ENCODE results near the gene QKI. TPM values are rescaled to one million over a fixed set of nuclear protein-coding genes. Genes with fewer than 3 reads are reported as not detected.

QKI gene
- total RNA-seq, 1 experiment from 2014 or later = 64.3 TPM

DNA sequence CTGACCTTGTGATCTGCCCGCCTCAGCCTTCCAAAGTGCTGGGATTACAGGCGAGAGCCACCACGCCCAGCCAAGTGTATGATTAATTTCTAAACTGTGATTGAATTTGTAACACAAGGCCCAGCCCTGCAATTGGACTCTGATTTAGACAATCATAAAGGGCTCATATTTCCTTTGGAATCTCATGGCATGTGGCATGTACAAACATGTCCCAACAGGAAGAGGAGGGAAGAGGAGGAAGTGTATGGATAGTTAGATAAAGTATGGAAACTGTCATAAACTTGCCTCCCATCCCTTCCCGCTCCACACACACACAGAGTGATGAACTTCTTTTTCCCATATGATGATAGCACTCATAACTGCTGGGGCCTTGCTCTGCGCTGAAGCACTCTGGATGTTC, 27.2 kb upstream of the QKI start:
- Histone ChIP-seq H3K9me3 (ENCODE audit: low read length) (no peaks in the 10 kb centered on the region), H3K27ac (ENCODE audit: low read length) (no peak overlapping the region)
- intact Hi-C loops (cut with micrococcal nuclease) = no loop called here

DNA sequence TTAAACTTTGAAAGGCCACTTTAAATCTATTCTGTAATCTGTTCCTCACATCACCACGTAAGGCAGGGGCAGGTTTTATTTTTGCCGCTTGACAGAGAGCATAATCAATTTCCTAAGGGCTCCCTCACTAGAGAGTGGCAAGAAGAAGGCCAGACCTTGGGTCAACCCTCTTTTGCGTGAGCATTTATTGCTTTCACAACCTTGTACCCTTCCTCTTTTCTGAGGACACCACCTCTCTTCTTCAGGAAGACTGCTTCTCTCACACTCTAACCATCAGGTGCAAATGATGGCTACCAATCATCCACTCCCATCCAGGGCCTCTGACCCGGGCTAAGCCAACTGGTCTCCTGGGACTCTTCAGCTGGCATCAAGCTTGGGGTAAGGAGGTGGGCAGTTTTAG, 25.2 kb upstream of the QKI start:
- Histone ChIP-seq H3K27ac (ENCODE audit: low read length) (no peak overlapping the region), H3K4me1 (ENCODE audit: insufficient read depth, low read length) (peaks cover 28% of the 10 kb centered on the region), H2AFZ (ENCODE audit: low read length) (no peak overlapping the region), H3K27me3 (ENCODE audit: low read length) (no peaks in the 10 kb centered on the region), H4K20me1 (ENCODE audit: low read length) (no peaks in the 10 kb centered on the region), H3K9ac (ENCODE audit: low read length) (no peak overlapping the region), H3K36me3 (ENCODE audit: low read depth, low read length) (no peaks in the 10 kb centered on the region), H3K9me2 (replicated peaks; ENCODE audit: low read length) (no peaks in the 10 kb centered on the region), H3K4me3 (ENCODE audit: low read length) (no peak overlapping the region), H3F3A (ENCODE audit: low read length, unreplicated experiment) (no peaks in the 10 kb centered on the region), H3K79me2 (ENCODE audit: low read length) (no peaks in the 10 kb centered on the region), H3K9me3 (ENCODE audit: low read length) (no peaks in the 10 kb centered on the region), H3K4me2 (ENCODE audit: low read length) (no peak overlapping the region)
- no peak for DNase-seq
- BruUV-seq (replicated peaks) = no TSS peak
- intact Hi-C loops (cut with micrococcal nuclease) = no loop called here
- no peak for ATAC-seq
- CTCF ChIA-PET = no interaction called here
- TF ChIP-seq, protein P1, sequence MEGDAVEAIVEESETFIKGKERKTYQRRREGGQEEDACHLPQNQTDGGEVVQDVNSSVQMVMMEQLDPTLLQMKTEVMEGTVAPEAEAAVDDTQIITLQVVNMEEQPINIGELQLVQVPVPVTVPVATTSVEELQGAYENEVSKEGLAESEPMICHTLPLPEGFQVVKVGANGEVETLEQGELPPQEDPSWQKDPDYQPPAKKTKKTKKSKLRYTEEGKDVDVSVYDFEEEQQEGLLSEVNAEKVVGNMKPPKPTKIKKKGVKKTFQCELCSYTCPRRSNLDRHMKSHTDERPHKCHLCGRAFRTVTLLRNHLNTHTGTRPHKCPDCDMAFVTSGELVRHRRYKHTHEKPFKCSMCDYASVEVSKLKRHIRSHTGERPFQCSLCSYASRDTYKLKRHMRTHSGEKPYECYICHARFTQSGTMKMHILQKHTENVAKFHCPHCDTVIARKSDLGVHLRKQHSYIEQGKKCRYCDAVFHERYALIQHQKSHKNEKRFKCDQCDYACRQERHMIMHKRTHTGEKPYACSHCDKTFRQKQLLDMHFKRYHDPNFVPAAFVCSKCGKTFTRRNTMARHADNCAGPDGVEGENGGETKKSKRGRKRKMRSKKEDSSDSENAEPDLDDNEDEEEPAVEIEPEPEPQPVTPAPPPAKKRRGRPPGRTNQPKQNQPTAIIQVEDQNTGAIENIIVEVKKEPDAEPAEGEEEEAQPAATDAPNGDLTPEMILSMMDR (conservative IDR thresholded peaks at IDR 0.05; ENCODE audit: low read depth, low read length) = no peak
- TF ChIP-seq EZH2 (IDR thresholded peaks at IDR 0.05; ENCODE audit: low read length, unreplicated experiment) (no peak), EZH2phosphoT487 (IDR thresholded peaks at IDR 0.05; ENCODE audit: borderline replicate concordance, low read length) (no peak)
- POLR2A ChIA-PET (ENCODE audit: unreplicated experiment) = interaction anchor here (0.6 kb wide), 1 partner anchor 208 kb away, joined by 3 read pairs; no protein-coding TSS in a partner anchor

More for the DNA sequence above, 27.2 kb upstream of the QKI start:
- H3K36me3 ChIP-seq (ENCODE audit: low read depth, low read length) = no peaks in the 10 kb centered on the region
- H3K9ac ChIP-seq (ENCODE audit: low read length) = no peak overlapping the region
- no peak for DNase-seq
- no peaks in the 10 kb centered on the region for H4K20me1 ChIP-seq (ENCODE audit: low read length)
- H3K4me1 ChIP-seq (ENCODE audit: insufficient read depth, low read length) = peaks cover 18% of the 10 kb centered on the region
- H3F3A ChIP-seq (ENCODE audit: low read length, unreplicated experiment) = no peaks in the 10 kb centered on the region
- no peak for ATAC-seq
- no peaks in the 10 kb centered on the region for H3K9me2 ChIP-seq (replicated peaks; ENCODE audit: low read length)
- CTCF ChIA-PET = no interaction called here
- no peaks in the 10 kb centered on the region for H3K79me2 ChIP-seq (ENCODE audit: low read length)
- POLR2A ChIA-PET (ENCODE audit: unreplicated experiment) = no interaction called here
- BruUV-seq (replicated peaks) = no TSS peak
- H2AFZ ChIP-seq (ENCODE audit: low read length) = no peak overlapping the region
- no peak overlapping the region for H3K4me2 ChIP-seq (ENCODE audit: low read length)
- TF ChIP-seq, protein P1 (conservative IDR thresholded peaks at IDR 0.05; ENCODE audit: low read depth, low read length) = no peak
- TF ChIP-seq EZH2 (IDR thresholded peaks at IDR 0.05; ENCODE audit: low read length, unreplicated experiment) = no peak
- no peak for TF ChIP-seq EZH2phosphoT487 (IDR thresholded peaks at IDR 0.05; ENCODE audit: borderline replicate concordance, low read length)
- H3K4me3 ChIP-seq (ENCODE audit: low read length) = no peak overlapping the region
- H3K27me3 ChIP-seq (ENCODE audit: low read length) = no peaks in the 10 kb centered on the region

DNA sequence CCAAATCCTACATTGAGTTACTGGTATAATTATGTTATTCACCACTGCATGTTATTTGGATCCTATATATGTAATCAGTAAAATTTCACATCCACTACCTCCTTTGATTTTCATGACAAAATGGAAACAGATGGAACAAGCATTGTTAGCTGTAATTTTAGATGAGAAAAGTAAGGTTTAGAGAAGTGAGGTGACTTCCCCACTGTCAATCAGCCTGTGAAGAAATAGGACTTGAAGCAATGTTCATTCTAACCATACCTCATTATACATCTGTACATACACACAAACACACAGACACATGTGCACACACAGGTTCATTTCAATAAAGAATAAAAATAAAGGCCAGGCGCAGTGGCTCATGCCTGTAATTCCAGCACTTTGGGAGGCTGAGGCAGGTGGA, 23.7 kb upstream of the QKI start:
- Histone ChIP-seq H3K9me3 (ENCODE audit: low read length) (no peaks in the 10 kb centered on the region), H3K27ac (ENCODE audit: low read length) (no peak overlapping the region), H3K4me3 (ENCODE audit: low read length) (no peak overlapping the region), H3K27me3 (ENCODE audit: low read length) (no peaks in the 10 kb centered on the region), H3K79me2 (ENCODE audit: low read length) (no peaks in the 10 kb centered on the region), H3K9ac (ENCODE audit: low read length) (no peak overlapping the region), H2AFZ (ENCODE audit: low read length) (no peak overlapping the region), H3K4me2 (ENCODE audit: low read length) (no peak overlapping the region), H3K4me1 (ENCODE audit: insufficient read depth, low read length) (peaks cover 27% of the 10 kb centered on the region), H3K36me3 (ENCODE audit: low read depth, low read length) (no peaks in the 10 kb centered on the region), H4K20me1 (ENCODE audit: low read length) (no peaks in the 10 kb centered on the region), H3F3A (ENCODE audit: low read length, unreplicated experiment) (no peaks in the 10 kb centered on the region), H3K9me2 (replicated peaks; ENCODE audit: low read length) (no peaks in the 10 kb centered on the region)
- ATAC-seq = no peak
- BruUV-seq (replicated peaks) = no TSS peak
- POLR2A ChIA-PET (ENCODE audit: unreplicated experiment) = no interaction called here
- CTCF ChIA-PET = no interaction called here
- DNase-seq = no peak
- TF ChIP-seq, protein P1 (conservative IDR thresholded peaks at IDR 0.05; ENCODE audit: low read depth, low read length) = no peak
- TF ChIP-seq EZH2 (IDR thresholded peaks at IDR 0.05; ENCODE audit: low read length, unreplicated experiment) = no peak
- no peak for TF ChIP-seq EZH2phosphoT487 (IDR thresholded peaks at IDR 0.05; ENCODE audit: borderline replicate concordance, low read length)
- intact Hi-C loops (cut with micrococcal nuclease) = no loop called here

Data from PC-3 (cell line).